Stimulated activated CD4-positive, alpha-beta T cell treated with anti-CD3 and anti-CD28 coated beads, TNF-alpha, amount 100 ng/mL, for 24 hours (primary cell): ENCODE measurements around the gene SMIM15.
A peak's percentile ranks its signal among the peaks of the same experiment; 100 is the strongest.
"Not testable (repeated sequence)": the region's sequence is repeated elsewhere in the genome, so short reads cannot be mapped to it uniquely, and the experiment has no call there.

Experiments used
- DNase-seq, 3 experiments: peaks; one replicate each; pipeline ENCODE4 v3.0.0-alpha.2; 2020; ENCODE audit warnings: low read depth in 3 of 3

The SMIM15 gene

GRCh38 chr5:61162010-61162831, at the start of gene SMIM15:
Gene SMIM15, minus strand, starts transcription at chr5:61162468. Its CDS starts 2,297 bp downstream, at chr5:61160171.
- peak; percentile 60 to 82 (median 65) for DNase-seq

GRCh38 chr5:61207884-61208283, 45.6 kb upstream of the SMIM15 start:
- no peak for DNase-seq

GRCh38 chr5:61205013-61205412, 42.7 kb upstream of the SMIM15 start:
- no peak for DNase-seq

- no peak for DNase-seq
Measured at GRCh38 chr5:61202213-61202612, 39.9 kb upstream of the SMIM15 start.

GRCh38 chr5:61200582-61201155, 38.4 kb upstream of the SMIM15 start:
- DNase-seq: no peak

GRCh38 chr5:61198606-61199005, 36.3 kb upstream of the SMIM15 start:
- DNase-seq: no peak

GRCh38 chr5:61187826-61188225, 25.6 kb upstream of the SMIM15 start:
- DNase-seq: not testable (repeated sequence)

GRCh38 chr5:61187352-61187751, 25.1 kb upstream of the SMIM15 start:
- DNase-seq: not testable (repeated sequence)

GRCh38 chr5:61186634-61187033, 24.4 kb upstream of the SMIM15 start:
- no peak for DNase-seq

GRCh38 chr5:61184708-61185107, 22.4 kb upstream of the SMIM15 start:
- DNase-seq: no peak

GRCh38 chr5:61183538-61183937, 21.3 kb upstream of the SMIM15 start:
- no peak for DNase-seq

- no peak for DNase-seq
Measured at GRCh38 chr5:61182449-61182848, 20.2 kb upstream of the SMIM15 start.

GRCh38 chr5:61180886-61181285, 18.6 kb upstream of the SMIM15 start:
- DNase-seq: no peak

GRCh38 chr5:61178702-61179101, 16.4 kb upstream of the SMIM15 start:
- DNase-seq: no peak

GRCh38 chr5:61177716-61178115, 15.4 kb upstream of the SMIM15 start:
- no peak for DNase-seq

- DNase-seq: no peak
Measured at GRCh38 chr5:61177070-61177469, 14.8 kb upstream of the SMIM15 start.

- no peak for DNase-seq
Measured at GRCh38 chr5:61176631-61177030, 14.4 kb upstream of the SMIM15 start.

- no peak for DNase-seq
Measured at GRCh38 chr5:61171479-61171878, 9.2 kb upstream of the SMIM15 start.

GRCh38 chr5:61168951-61169350, 6.7 kb upstream of the SMIM15 start:
- DNase-seq: no peak

GRCh38 chr5:61167382-61167781, 5.1 kb upstream of the SMIM15 start:
- no peak for DNase-seq

GRCh38 chr5:61163905-61164304, 1.6 kb upstream of the SMIM15 start:
- DNase-seq: no peak

- DNase-seq: no peak
Measured at GRCh38 chr5:61162832-61163567, 732 bp upstream of the SMIM15 start.

GRCh38 chr5:61160497-61160896, 1.8 kb downstream of the SMIM15 start:
- DNase-seq: no peak
